Urothelium cell line (cell line): ENCODE measurements around the gene RBFOX2.
"Not testable (repeated sequence)": the region's sequence is repeated elsewhere in the genome, so short reads cannot be mapped to it uniquely, and the experiment has no call there.

Source experiments
- DNase-seq: peaks from one replicate; pipeline ENCODE4 v3.0.0; 2011; ENCODE audit warnings: low spot score, mixed read lengths
- FAIRE-seq: peaks from 2 replicates; lab custom pipeline; 2011; peaks lifted over from hg19 to GRCh38; lab: Jason Lieb, UNC

RBFOX2 gene

GRCh38 chr22:36044517-36044916 lies 15.9 kb upstream of the RBFOX2 start:
- not testable (repeated sequence) for DNase-seq, FAIRE-seq

- DNase-seq (no peak), FAIRE-seq (peak; percentile 72)
Measured at GRCh38 chr22:36042240-36042639, 13.6 kb upstream of the RBFOX2 start.

DNA sequence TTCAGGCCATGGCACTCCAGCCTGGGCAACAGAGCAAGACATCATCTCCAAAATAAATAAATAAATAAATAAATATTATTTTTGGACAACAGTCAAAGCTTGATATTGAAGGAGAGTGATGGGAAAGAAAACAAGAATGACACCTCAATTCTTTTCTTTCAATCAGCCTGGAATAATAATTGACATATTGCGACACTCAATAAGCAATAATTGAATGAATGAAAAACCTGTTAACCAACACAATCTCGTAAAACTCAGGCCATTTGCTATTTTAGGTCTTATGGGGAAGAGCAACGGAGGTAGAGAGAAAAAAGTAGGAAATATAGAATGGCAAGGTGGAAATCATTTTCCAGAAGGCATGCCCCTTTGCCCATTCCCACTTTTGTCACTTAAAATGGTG lies 10.5 kb upstream of the RBFOX2 start:
- DNase-seq, result no peak
- no peak for FAIRE-seq

DNA sequence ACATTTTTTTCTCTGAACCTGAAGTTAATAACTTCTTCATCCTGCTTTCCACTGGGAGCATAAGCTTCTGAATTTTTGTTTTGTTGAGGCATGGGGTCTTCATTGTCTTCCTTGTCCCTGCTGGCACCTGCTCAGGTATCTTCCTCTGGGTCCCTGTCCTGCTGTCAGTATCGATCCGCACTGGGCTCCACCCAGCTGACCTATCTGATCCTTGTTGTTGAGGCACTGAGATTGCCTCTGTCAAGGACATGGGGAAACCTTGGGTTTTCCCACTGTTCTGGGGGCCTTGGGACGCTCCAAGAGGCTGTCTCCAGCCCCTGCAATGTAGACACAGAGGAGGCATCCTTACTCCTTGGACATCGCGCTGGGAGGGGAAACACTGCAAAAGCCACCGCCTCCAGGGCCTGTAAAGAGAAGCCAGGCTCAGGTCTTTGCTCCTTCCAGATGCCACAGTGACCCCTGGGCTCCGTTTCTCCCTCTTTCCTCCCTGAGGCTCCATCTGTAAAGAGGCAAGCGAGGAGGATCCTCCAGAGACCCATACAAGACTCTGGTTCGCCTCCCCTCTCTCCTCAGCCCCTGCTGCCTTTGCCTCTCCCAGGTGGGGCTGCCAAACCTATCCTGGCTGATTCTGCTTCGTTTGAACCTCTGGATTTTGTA lies 8.6 kb upstream of the RBFOX2 start:
- DNase-seq, result no peak
- no peak for FAIRE-seq

DNA sequence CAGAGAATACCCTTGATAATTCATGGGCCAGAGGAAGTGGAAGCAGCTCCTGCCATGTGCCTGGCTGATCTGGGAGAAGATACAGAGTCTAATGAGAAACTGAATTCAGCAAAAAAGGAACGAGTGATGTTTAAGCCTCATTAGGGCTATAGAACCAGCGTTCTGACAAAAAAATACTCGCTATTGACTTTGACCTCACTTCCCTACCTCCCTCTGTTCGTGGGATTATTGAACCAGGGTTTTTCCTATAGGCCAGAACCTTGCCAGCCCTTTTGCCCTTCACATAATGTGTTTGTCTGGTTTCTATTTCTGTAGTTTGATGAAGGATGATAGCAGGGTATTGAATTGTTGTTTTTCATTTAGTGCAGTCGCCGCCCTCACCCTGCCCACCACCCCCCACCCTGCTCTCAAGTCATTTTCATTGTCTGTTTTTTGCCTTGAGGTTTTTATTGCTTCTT lies 7.6 kb upstream of the RBFOX2 start:
- DNase-seq (no peak), FAIRE-seq (no peak)

GRCh38 chr22:36032611-36033010 lies 4.0 kb upstream of the RBFOX2 start:
- no peak for FAIRE-seq
- DNase-seq, result no peak

DNA sequence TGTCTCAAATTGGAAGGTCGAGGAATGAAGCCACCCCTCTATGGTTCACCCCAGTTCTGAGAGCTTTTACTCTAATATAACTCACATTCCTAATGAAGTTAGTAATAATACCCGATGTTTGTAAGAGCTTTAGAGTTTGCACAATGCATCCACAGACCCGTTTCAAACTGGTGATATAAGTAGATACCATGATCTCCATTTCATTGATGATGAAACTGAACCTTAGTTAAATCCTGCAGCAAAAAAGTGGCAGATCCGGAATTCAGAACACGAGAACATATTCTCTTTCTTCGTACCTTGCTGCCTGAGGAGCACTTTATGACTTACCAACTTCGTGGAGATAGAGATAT lies 757 bp upstream of the RBFOX2 start:
- DNase-seq (no peak), FAIRE-seq (no peak)

DNA sequence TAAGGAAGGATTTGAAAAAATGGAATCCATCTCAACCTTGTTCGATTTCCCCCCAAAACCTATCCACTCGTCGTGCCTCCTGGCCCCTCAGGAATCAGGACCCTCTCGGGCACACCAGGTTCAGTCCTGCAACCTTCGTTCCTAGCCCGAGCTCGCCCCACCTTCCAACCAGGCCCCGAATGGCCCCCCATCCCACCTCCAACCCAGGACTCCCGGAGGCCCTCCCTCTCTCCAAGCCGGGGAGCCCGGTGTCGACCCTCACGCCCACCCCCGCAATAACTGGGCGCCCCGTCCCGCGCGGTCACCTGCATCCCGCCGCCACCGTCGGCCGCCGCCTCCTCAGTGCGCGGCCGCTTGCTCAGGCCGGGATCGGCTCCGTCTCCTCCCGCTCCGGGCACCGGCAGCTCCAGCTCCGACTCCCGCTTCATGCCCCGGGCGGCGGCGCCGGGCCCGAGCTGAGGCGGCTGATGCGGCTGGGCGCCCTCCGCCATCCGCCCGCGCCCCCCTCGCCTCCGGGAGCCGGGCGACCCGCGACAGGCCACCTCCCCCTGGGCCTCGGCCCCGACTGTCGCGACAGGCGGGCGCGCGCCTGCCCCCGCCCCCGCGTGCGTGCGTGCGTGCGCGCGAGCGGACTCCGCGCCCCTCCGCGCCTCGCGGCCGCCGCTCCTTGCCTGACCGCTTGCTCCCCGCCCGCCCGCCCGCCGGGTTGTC lies 534 bp downstream of the RBFOX2 start:
- FAIRE-seq (peak; percentile 86), DNase-seq (peak; percentile 93)

GRCh38 chr22:36027579-36027934 lies 1.1 kb downstream of the RBFOX2 start:
- FAIRE-seq (no peak), DNase-seq (peak; percentile 30)

GRCh38 chr22:36026741-36027140 lies 1.9 kb downstream of the RBFOX2 start:
- FAIRE-seq, result no peak
- peak; percentile 40 for DNase-seq

DNA sequence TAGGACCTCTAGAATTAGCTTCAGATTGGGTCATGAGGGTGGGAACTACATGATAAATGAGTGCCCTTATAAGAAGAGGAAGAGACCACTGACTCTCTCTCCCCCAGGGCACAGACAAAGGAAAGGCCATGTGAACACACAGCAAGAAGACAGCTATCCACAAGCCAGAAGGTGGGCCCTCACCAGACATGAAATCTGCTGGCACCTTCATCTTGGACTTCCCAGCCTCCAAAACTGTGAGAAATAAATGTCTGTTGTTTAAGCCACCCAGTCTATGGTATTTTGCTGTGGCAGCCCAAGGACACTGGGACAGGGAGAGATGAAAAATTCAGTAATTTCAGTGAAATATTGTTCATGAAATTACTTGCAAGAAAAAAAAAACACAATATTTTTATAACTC lies 5.9 kb downstream of the RBFOX2 start:
- DNase-seq (no peak), FAIRE-seq (no peak)

DNA sequence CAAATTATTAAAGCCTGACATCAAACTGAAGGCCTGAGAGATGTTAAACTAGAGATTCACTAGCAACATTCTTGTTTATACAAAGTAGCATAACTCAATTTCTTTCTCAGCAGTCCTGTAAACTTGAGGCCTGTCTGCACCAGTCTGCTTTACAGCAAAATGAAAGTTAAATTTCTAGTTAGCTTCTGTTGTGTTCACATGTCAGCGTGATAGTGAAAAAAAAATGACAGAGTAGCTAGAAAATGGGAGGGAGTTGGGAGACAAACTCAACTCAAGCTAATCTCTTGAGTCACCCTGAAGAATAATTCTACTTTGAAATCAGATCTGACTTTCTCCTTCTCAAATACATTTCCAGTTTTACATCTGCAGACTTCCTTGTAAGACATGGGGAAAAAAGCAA lies 6.5 kb downstream of the RBFOX2 start:
- no peak for FAIRE-seq
- DNase-seq, result no peak

- FAIRE-seq, result no peak
Measured at GRCh38 chr22:36021606-36022153, 6.9 kb downstream of the RBFOX2 start.

GRCh38 chr22:36020865-36021264 lies 7.8 kb downstream of the RBFOX2 start:
- DNase-seq, FAIRE-seq: not testable (repeated sequence)

More at GRCh38 chr22:36021606-36022153, 6.9 kb downstream of the RBFOX2 start:
- no peak for DNase-seq

DNA sequence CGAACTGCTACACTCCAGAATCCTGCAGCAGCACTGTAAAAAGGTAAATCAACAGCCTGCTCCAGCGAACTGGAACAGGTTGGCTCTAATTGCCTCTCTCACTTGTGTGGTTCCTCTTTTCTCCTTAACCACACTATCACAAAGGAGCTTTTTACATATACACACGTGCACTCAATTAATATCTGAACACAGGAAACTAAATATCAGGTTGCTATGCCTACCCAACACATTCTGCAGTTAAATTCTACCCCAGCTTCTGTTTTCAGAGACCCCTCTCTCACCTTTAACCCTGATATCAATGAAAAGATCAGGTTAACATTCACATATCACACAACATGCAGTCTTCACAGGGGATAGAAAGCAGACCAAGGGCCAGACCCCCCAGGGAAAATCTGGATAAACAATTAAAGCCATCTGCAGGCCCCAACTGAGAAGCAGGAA lies 11.0 kb downstream of the RBFOX2 start:
- no peak for DNase-seq

GRCh38 chr22:36016684-36017083 lies 11.9 kb downstream of the RBFOX2 start:
- DNase-seq (no peak), FAIRE-seq (no peak)

More for the DNA sequence above, 11.0 kb downstream of the RBFOX2 start:
- FAIRE-seq, result no peak

- no peak for FAIRE-seq
Measured at GRCh38 chr22:36015811-36016529, 12.7 kb downstream of the RBFOX2 start.

DNA sequence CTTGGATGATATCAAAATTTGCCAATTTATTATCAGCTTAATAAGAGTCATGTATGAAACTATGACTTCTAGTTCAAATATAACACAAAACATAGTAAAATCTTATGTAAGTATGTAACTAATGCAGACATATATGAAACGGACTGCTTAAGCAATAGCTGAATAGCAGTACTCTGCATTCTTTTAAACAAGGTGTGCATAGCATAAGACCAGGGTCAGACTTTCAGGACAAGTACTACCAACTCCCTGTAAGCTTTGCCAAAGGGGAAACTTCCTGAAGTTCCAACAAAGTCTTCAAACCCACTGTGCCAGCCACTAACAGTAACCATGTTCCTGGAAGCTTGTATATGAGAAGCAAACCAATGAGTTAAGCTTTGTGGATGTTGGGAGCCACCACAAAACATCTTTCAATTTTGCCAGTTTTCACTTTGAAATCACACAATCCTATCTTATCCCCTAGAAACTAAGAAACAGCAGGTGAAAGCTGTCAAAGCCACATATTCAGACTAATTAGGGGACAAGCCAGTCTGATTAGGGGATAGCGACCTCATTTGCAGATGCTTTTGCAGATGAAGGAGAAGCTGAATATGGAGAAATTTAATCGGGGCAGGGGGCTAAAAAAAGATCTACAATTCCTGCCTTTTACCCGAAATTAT lies 13.3 kb downstream of the RBFOX2 start:
- no peak for FAIRE-seq
- DNase-seq, result no peak

More at GRCh38 chr22:36015811-36016529, 12.7 kb downstream of the RBFOX2 start:
- no peak for DNase-seq

- FAIRE-seq, result no peak
- no peak for DNase-seq
Measured at GRCh38 chr22:36014546-36015074, 14.0 kb downstream of the RBFOX2 start.

- no peak for FAIRE-seq
Measured at GRCh38 chr22:36012332-36012731, 16.3 kb downstream of the RBFOX2 start.

DNA sequence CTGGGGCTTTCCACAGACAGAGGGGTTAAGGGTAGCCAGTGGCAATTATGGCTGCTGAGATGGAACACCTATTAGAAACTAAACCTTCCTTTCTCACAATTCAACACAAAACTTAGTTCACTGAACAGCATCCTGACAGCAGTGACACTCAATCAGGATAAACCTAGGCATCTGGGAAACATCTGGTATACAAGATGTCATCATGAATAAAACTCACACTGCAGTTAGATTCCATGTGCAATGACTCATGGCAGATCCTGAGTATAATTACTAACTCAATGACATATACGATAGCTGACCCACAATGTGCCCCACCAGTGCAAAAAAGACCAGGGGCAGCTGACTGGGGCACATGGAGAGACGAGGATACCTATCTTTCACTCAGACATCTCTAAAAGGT lies 17.7 kb downstream of the RBFOX2 start:
- DNase-seq (no peak), FAIRE-seq (peak; percentile 46)

More at GRCh38 chr22:36012332-36012731, 16.3 kb downstream of the RBFOX2 start:
- DNase-seq, result no peak
